ENCODE results near the gene NAA80.
"Not testable (repeated sequence)": the region's sequence is repeated elsewhere in the genome, so short reads cannot be mapped to it uniquely, and the experiment has no call there.

Gene NAA80

GRCh38 chr3:50269977-50270413, 29.2 kb downstream of the NAA80 start:
- no peak for DNase-seq (ENCODE audit: low spot score)

GRCh38 chr3:50269460-50269859, 29.7 kb downstream of the NAA80 start:
- DNase-seq (ENCODE audit: low spot score), result no peak

DNA sequence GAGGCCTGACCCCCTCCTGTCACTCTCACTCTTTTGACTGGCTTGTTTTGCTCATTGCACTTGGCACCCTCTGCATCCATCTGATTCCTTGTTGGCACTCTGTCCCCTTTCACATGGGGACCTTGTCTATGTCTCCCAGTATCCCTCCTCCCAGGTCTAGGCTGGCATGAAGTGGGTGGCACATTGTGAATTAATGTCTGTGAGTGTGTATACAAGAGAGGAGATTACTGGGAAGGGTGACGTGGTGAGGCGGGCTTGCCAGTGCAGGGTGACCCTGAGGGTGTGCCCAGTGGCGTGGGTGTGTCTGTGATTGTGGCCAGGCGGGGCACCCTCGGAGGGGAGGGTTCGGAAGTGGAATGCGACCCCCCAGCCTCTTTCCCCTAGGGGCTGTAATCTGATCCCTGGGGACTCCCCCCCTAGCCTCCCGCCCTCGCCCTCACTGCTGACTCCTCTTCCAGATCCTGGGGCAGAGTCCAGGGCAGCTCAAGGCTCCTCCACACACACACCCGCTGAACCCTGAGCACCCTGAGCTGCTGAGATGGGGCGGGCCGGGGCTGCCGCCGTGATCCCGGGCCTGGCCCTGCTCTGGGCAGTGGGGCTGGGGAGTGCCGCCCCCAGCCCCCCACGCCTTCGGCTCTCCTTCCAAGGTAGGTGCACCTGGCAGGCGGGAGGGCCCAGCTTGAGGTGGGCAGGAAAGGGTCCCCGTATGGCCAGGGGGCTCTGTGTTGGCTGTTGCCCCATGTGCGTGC, 30.3 kb downstream of the NAA80 start, which contains the start of gene SEMA3B:
Gene SEMA3B, plus strand, starts transcription at position 445 of the 749 bp plus-strand sequence. Its CDS starts 94 bp downstream, at position 539.
- DNase-seq (ENCODE audit: low spot score), result no peak

DNA sequence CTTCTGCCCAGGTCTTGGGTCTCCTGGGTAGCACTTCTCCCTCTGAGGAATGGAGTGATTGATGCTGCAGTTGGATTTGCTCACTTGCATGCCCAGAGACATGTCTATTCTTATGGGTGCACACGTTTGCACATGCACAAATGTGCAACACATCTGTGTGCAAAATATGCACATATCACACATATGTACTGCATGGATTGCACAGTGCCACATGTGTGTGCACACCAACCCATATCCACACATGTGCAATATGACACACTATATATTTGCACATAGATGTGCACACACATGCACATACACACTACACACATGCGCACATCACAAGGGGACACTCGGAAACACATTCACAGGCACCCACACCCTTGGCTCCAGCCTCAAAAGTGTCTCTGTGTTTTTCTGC, 30.9 kb downstream of the NAA80 start:
- no peak for DNase-seq (ENCODE audit: low spot score)

- DNase-seq (ENCODE audit: low spot score), result no peak
These were observed 31.8 kb downstream of the NAA80 start for GRCh38 chr3:50267280-50267913.

DNA sequence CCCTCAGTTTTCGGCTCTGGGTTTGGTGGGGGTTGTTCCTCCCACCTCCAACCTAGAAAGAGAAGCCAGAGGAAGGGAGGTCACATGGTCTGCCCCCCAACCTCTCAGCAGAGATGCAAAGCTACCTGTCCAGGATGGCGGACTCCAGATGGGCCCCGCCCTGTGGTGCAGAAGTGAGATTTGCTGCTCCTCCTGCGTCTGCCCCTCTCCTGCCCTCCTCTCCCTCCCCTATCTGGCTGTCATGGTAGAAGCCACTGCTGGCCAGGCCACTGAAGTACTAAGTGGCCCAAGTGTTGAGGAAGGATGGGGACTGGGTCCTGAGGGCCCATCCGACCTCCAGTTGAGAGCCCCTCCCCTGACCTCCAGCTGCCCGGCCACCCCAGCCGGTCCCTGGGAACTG, 32.4 kb downstream of the NAA80 start:
- no peak for DNase-seq (ENCODE audit: low spot score)

DNA sequence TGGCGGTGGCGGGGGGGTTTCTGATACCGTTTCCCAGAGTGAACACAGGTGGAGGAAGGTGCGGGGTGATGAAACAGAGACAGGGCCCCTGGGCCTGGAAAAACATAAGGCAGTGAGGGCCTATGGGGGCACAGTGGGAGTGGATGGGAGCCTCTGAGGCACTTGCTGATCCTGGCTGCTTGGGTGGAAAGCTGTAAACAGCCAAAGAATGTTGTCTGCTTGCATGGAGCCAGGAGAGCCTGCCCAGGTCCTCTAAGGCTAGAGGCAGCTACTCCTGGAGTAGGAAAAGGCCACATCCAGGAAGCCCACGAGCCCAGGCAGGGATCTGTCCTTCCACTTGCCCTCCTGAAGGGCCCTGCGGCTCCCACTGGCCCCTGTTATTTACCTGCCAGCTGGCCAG, 33.2 kb downstream of the NAA80 start:
- DNase-seq (ENCODE audit: low spot score), result no peak

GRCh38 chr3:50265571-50265970, 33.6 kb downstream of the NAA80 start:
- DNase-seq (ENCODE audit: low spot score), result no peak

DNA sequence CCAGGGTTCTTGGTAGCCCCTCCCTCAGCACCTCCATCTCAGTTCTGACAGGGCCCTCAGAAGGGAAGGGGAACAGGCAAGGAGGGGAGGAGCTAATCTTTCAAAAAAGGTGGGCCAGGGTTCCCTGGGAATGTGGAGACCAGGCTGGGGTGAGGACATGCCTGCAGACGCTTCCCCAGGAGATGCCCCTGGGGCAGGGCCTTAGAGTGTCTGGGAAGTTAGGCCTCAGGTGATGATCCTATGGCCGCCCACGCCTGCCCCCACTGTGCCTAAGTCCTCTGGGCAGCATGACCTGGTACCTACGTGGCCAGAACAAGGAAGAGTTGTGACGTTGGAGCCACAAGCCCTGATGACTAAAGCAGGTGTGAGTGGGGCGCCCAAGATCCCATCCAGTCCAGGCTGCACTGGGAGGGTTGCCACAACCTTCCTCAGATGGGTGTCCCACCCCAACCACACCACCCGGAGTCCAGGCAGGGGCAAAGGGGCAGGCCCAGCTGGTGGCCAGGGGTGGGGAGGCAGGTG, 34.2 kb downstream of the NAA80 start:
- no peak for DNase-seq (ENCODE audit: low spot score)

GRCh38 chr3:50264383-50264963, 34.7 kb downstream of the NAA80 start:
- no peak for DNase-seq (ENCODE audit: low spot score)

GRCh38 chr3:50263478-50264382, 35.5 kb downstream of the NAA80 start:
- DNase-seq (ENCODE audit: low spot score), result no peak

DNA sequence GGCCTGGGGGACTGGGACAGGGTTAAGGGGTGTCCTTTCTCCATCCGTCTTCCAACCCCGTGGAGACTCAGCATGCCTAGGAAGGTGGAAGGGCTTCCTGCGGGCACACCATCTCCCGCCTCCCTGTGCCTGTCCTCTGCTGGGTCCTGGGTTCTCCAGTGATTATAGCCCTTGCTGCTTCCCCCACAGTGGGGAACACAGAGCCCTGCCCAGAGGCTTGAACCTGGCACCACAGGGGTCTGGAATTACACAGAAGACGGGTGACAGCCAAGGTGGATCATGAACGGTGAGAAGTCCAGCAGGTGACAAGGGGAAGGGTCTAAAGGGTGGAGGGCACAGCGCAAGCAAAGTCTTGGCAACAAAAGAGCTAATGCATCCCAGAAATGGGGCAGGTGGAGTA, 36.4 kb downstream of the NAA80 start:
- DNase-seq (ENCODE audit: low spot score), result no peak

DNA sequence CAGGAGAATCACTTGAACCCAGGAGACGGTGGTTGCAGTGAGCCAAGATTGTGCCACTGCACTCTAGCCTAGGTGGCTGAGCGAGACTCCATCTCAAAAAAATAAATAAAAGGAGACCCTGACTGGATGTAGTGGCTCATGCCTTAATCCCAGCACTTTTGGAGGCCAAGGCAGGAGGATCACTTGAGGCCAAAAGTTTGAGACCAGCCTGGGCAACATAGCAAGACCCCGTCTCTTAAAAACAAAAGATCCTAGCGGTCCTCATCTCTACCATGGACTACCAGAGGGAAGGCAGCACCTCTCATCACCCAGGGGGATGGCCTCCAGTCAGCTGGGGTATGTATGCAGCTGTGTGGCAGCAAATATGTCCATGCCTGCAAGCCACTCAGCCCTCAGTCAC, 37.0 kb downstream of the NAA80 start:
- DNase-seq (ENCODE audit: low spot score), result not testable (repeated sequence)

DNA sequence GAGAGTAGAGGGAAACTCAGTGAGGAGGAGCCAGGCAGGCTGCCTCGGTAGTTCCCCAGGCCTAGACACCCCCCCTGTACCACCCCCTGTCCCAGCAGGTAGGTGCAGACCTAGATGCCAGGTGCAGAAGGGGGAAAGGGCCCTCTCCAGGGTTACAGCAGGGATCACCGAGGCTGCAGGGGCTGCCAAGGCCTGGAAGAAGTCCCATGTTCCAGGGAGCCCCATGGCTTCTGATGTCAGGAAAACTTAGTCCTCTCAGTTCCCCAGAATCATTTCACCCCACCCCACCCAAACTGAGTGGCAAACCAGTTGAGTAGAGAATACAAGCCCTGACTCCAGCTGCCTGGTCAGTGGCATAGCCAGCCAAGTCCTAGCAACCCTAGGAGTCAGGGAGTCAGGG, 37.7 kb downstream of the NAA80 start:
- no peak for DNase-seq (ENCODE audit: low spot score)

DNA sequence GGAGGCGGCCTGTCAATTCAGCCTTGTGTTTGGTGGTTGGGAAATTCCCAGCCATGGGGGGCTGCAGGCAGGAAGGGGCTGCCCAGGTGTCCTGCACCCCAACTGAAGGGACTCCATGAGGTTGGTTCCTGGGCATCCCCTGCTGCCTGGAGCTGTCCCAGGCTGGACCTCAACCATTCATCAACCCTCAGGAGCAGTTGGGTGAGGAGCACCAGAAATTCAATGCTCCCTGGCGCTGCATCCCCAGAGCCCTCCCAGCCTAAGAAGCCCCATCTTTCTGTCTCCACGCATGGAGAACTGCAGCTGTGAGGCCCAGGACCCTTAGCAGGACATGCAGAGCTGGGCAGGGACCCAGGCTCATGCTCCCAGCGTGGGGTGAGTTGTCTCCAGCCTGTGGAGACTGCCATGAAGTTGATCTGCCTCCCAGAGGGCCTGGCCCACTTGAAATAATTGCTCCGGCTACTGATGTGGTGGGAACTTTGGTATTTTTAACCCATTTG, 38.2 kb downstream of the NAA80 start:
- no peak for DNase-seq (ENCODE audit: low spot score)

GRCh38 chr3:50260027-50260941, 38.9 kb downstream of the NAA80 start:
- DNase-seq (ENCODE audit: low spot score), result peak; percentile 92

DNA sequence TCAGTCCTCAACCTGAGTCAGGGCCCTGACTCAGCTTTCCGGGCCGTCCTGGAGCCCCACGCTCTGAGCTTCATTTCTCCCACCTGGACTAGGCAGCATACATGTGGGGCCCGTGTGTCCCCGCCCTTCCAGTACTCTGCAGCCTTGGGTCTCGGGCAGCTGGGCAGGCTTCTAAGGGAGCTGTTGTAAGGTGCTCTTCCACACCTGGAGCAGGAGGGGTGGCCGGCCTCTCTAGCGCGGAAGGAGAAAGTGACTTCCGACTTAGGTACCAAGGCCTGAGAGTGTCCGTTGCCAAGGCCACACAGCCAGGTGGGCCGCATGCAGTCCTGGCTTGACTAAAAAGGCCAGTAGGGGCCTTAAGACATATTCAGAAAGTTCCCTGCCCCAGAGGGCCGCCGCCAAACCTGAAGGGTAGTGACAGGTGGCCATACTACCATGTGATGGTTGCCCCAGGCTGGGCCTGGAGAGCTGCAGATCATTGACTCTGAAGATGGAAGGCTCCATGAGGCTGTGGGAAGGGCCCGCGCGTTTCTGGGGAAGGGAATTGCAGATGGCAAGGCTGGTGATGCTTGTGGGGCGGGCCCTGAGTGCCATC, 39.7 kb downstream of the NAA80 start:
- no peak for DNase-seq (ENCODE audit: low spot score)

GRCh38 chr3:50258979-50259378, 40.2 kb downstream of the NAA80 start:
- no peak for DNase-seq (ENCODE audit: low spot score)

DNA sequence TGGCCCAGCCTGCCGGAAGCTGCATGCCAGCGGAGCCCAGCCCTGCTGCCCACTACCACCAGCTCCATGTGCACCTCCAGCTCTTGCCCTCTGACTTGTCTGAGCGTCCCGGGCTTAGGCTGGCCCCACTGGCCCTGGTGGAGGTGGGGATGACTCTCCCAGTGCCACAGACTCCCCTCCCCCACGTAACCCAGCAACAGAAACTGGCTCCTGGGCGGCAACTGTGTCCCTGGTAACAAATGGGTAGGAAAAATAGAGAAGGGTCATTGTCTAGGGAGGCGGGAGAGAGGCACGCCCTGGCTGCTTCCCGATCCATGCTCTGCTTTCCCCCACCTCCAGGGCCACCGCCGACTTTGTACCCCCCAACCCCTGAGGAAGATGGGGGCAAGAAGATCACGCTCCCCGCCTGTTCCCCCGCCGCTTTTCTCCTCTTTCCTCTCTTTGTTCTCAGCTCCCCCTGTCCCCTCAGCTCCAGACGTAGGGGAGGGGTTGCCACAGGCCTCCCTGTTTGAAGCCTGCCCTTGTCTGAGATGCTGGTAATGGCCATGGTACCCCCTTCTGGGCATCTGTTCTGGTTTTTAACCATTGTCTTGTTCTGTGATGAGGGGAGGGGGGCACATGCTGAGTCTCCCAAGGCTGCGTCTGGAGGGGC, 41.0 kb downstream of the NAA80 start:
- no peak for DNase-seq (ENCODE audit: low spot score)
